SK-N-MC (cell line): ENCODE measurements around the gene RBMY1D.
"Not testable (repeated sequence)": the region's sequence is repeated elsewhere in the genome, so short reads cannot be mapped to it uniquely, and the experiment has no call there.

Experiments
- DNase-seq: peaks from one replicate; pipeline ENCODE4 v3.0.0-alpha.2; 2011; ENCODE audit warnings: low read depth, low spot score
- H3K27ac ChIP-seq: fragments of 200-600 bp; sonication (generic); 2 replicates; pipeline ENCODE4 v1.5.1; 2016; ENCODE audit warnings: mixed run types
- H3K36me3 ChIP-seq: fragments of 200-600 bp; sonication (generic); 2 replicates; pipeline ENCODE4 v1.6.1; 2017; ENCODE audit warnings: antibody characterized with exemption, low read length, mixed read lengths; ENCODE audit not compliant: insufficient read depth
- H3K4me3 ChIP-seq: fragments of 200-600 bp; sonication (generic); 2 replicates; pipeline ENCODE4 v1.5.1; 2016
- H3K9ac ChIP-seq: fragments of 200-600 bp; sonication (generic); 2 replicates; pipeline ENCODE4 v1.8.0; 2017; ENCODE audit warnings: mixed run types, mixed read lengths; ENCODE audit not compliant: insufficient read length
- H3K9me3 ChIP-seq: fragments of 200-600 bp; sonication (generic); 2 replicates; pipeline ENCODE4 v1.6.1; 2017; ENCODE audit warnings: low read depth, mild to moderate bottlenecking, antibody characterized with exemption, low read length, moderate library complexity, mixed read lengths
- EZH2 ChIP-seq: fragments of 200-600 bp; sonication (generic); IDR thresholded peaks from one replicate; pipeline ENCODE4 v1.6.1; 2017; ENCODE audit warnings: antibody characterized with exemption
- FOXP2 ChIP-seq: optimal IDR thresholded peaks from 2 replicates; pipeline ENCODE3; 2011; ENCODE audit warnings: mild to moderate bottlenecking, moderate library complexity; ENCODE audit not compliant: insufficient read depth; ENCODE audit errors: extremely low read length, control extremely low read depth
- POLR2AphosphoS5 ChIP-seq: IDR thresholded peaks from 2 replicates; pipeline ENCODE4 v1.6.1; 2012; ENCODE audit warnings: mild to moderate bottlenecking, low read depth, low read length, borderline replicate concordance

RBMY1D gene

GRCh38 chrY:21894426-21894825 is at the start of gene RBMY1D:
RBMY1D (minus strand) TSS chrY:21894526; CDS start chrY:21892513, 2,013 bp downstream.
- not testable (repeated sequence) for H3K4me3 ChIP-seq, H3K36me3 ChIP-seq, H3K9ac ChIP-seq, DNase-seq, H3K27ac ChIP-seq, H3K9me3 ChIP-seq

DNA sequence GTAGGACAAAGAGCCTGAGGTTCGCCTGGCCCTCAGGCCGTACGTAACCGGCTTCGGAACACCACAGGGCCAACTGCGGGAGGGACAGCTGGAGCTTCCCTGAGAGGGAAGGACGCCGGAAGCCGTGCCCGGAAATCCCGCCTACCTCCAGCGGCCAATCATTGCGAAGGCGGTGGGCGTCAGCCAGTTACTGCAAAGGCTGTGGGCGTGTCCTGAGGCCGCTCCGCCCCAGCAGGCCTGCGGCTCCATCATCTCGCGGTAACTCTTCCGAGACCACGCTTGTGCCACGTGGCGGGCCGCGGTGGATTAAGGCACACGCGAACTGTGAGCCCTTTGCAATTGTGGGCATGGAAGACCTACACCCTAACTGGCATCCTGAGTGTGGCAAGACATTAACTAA is 23.6 kb upstream of the RBMY1D start, which contains the start of gene RBMY1E:
RBMY1E (minus strand) TSS at position 101 of the 400 bp plus-strand sequence. CDS start 1,978 bp downstream, outside the sequence.
- not testable (repeated sequence) for H3K27ac ChIP-seq, DNase-seq, H3K4me3 ChIP-seq, H3K9me3 ChIP-seq, H3K36me3 ChIP-seq, H3K9ac ChIP-seq

DNA sequence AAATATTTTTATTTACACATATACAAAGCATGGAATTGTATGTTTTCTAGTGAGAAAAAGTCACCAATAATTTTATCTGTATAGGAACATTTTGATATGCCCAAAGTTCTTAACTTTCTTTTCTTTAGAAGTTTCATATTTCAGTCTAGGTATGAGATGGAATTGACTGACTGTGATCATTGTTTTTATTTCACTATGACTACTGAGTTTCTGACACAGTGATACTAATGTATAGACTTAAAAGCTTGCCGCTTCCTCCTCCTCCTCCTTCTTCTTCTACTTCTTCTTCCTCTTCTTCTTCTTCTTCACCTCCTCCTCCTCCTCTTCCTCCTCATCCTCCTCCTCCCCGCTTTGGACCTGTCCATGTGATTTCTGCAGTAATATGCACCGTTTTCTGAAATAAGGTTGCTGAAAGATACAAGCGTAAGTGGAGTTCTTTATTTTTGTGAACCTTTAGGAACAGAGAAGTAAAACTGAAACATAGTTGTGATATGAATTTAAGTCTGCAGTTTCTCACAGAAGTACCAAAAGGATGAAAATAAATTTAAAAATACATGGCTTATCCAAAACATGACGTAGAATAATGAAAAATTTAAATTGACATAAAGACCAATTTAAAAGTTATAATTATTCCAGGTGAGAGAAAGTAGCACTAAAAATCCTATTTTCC is 24.8 kb downstream of the RBMY1D start:
- H3K36me3 ChIP-seq, H3K9me3 ChIP-seq, H3K4me3 ChIP-seq, DNase-seq, H3K9ac ChIP-seq, H3K27ac ChIP-seq: not testable (repeated sequence)

DNA sequence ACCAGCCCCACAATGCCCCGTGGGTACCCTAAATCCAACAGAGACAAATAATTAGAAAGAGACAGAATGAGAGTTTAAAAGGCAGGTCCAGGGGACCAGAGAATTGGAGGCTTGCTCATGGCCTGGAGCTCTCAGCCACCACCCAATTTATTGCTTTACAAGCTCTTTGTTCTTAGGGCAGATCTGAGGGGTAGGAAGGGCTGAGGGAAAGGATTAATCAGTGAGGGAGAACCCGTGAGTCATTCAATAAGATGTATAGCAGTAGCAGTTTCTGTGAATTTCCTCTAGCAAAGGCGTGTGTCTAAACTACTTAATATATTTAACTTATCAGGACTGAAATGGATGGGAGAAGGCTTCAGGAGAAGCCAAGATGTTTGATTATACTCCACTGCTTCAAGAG is 48.8 kb downstream of the RBMY1D start:
- Histone ChIP-seq H3K4me3 (no peak overlapping the region), H3K9ac (no peak overlapping the region), H3K36me3 (no peaks in the 10 kb centered on the region), H3K9me3 (no peaks in the 10 kb centered on the region), H3K27ac (no peak overlapping the region)
- TF ChIP-seq FOXP2 (no peak), EZH2 (no peak), POLR2AphosphoS5 (no peak)
- DNase-seq = no peak

GRCh38 chrY:21842090-21842489 is 52.2 kb downstream of the RBMY1D start:
- TF ChIP-seq FOXP2 = no peak
- TF ChIP-seq POLR2AphosphoS5 = no peak
- TF ChIP-seq EZH2 = no peak
- Histone ChIP-seq H3K36me3 (no peaks in the 10 kb centered on the region), H3K9me3 (no peaks in the 10 kb centered on the region), H3K27ac (no peak overlapping the region), H3K4me3 (no peak overlapping the region), H3K9ac (no peak overlapping the region)
- DNase-seq = no peak

DNA sequence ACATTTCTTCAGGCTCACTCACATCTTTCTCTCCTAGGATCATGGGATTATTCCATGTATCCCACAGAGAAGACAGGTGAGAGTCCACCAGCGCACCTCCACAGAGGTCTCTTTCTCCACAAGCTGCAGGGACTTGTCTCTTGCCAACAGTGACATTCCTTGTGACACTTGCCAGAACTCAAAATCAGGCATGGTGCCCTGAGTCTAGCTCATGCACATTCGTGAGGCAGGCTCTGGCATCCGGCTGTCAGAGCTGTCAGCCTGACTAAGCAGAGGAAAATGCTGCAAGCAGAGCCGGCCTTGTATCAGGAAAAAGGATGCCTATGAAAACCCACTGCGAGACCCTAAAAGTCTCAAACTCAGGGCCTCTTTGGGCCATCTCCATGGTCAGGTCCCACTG is 54.8 kb downstream of the RBMY1D start:
- no peak overlapping the region for H3K9ac ChIP-seq
- no peak for DNase-seq
- TF ChIP-seq POLR2AphosphoS5 (no peak), EZH2 (no peak), FOXP2 (no peak)
- no peaks in the 10 kb centered on the region for H3K9me3 ChIP-seq
- no peak overlapping the region for H3K27ac ChIP-seq
- no peaks in the 10 kb centered on the region for H3K36me3 ChIP-seq
- no peak overlapping the region for H3K4me3 ChIP-seq

GRCh38 chrY:21836343-21836742 is 58.0 kb downstream of the RBMY1D start:
- DNase-seq = no peak
- Histone ChIP-seq H3K9me3 (no peaks in the 10 kb centered on the region), H3K36me3 (no peaks in the 10 kb centered on the region)

GRCh38 chrY:21835052-21835451 is 59.3 kb downstream of the RBMY1D start:
- Histone ChIP-seq H3K27ac (no peak overlapping the region), H3K9ac (no peak overlapping the region), H3K36me3 (no peaks in the 10 kb centered on the region), H3K9me3 (no peaks in the 10 kb centered on the region), H3K4me3 (no peak overlapping the region)
- TF ChIP-seq EZH2 (no peak), FOXP2 (no peak), POLR2AphosphoS5 (no peak)
- no peak for DNase-seq

More at GRCh38 chrY:21836343-21836742, 58.0 kb downstream of the RBMY1D start:
- Histone ChIP-seq H3K9ac (no peak overlapping the region), H3K27ac (no peak overlapping the region), H3K4me3 (no peak overlapping the region)
- TF ChIP-seq EZH2 = no peak
- TF ChIP-seq POLR2AphosphoS5 = no peak
- TF ChIP-seq FOXP2 = no peak
